A172 (cell line): ENCODE data around the gene C10orf71. TPM values are rescaled to one million over a fixed set of nuclear protein-coding genes. Genes with fewer than 3 reads are reported as not detected.

ENCODE experiments used
- DNase-seq: peaks from one replicate; pipeline ENCODE4 v3.0.0-alpha.2; 2015; ENCODE audit warnings: low spot score
- total RNA-seq: library from RNA; depleted of rRNA; stranded (reverse); fragments of >200 nt; shearing (Covaris generic); gene quantifications from 2 replicates; pipeline ENCODE4 v1.2.3, GENCODE V29; 2014; rRNA removed

C10orf71 gene
- total RNA-seq: not detected in 2 replicates

GRCh38 chr10:49298983-49299815 is at the start of gene C10orf71:
Gene C10orf71, plus strand, starts transcription at chr10:49299170. Its CDS starts 23,376 bp downstream, at chr10:49322546.
- DNase-seq: no peak

DNA sequence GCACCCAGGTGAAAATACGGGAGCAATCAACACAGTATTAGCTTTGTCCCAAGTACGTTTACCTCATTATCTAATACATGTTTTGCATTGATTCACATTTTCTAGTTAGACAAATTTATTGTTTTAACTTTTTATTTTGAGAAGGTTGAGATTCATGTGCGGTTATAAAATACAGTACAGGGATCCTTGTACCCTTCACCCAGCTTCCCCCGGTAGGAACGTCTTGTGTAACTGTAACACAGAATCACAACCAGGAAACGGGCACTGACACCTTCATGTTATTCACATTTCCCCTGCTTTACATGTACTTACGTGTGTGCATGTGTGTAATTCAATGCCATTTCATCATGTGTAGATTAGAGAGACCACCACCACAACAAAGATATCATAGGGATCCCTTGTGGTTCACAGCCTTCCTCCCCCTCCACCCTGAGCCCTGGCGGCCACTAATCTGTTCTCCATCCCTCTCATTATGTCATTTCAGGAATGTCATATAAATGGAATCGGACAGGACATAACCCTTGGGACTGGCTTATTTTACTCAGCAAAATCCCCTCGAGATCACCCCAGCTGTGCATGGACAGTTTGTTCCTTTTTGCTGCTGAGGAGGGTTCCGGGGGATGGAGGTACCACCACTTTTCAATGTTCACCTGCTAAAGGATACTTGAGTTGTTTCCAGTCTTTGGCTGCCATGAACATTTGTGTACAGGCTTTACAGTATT is 46.5 kb upstream of the C10orf71 start:
- no peak for DNase-seq

DNA sequence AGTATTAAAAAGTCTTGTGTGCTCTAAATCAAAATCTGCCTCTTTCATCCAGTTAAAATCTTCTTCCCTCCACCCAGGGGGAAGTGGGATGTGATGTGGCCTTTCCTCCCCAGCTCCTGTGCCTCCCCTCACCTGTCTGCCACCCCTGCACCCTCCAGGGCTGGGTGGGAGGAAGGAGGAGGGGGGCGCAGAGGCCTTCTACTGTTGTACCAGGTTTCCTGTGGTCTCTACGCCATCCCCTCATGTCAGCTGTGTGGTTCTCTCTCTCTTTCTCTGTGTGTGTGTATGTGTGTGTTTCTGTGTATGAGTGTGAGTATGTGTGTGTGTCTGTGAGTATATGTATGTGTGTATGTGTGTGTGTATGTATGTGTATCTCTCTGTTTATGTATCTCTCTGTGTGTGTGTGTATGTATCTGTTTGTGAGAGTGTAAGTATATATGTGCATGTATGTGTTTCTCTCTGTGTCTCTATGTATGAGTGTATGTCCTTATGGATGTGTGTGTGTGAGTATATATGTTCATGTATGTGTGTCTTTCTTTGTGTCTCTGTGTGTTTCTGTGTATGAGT is 45.5 kb upstream of the C10orf71 start:
- no peak for DNase-seq

DNA sequence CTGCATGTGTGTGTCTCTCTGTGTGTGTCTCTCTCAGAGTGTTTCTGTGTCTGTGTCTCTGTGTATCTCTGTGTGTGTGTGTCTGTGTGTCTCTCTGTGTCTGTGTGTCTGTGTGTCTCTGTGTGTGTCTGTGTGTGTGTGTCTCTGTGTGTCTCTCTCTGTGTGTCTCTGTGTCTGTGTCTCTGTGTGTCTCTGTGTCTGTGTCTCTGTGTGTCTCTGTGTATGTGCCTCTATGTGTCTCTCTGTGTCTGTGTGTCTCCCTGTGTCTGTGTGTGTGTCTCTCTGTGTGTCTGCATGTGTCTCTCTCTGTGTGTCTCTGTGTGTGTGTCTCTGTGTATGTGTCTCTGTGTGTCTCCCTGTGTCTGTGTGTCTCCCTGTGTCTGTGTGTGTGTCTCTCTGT is 44.8 kb upstream of the C10orf71 start:
- DNase-seq: no peak

- DNase-seq: no peak
Measured at GRCh38 chr10:49254556-49255318, 44.2 kb upstream of the C10orf71 start.

DNA sequence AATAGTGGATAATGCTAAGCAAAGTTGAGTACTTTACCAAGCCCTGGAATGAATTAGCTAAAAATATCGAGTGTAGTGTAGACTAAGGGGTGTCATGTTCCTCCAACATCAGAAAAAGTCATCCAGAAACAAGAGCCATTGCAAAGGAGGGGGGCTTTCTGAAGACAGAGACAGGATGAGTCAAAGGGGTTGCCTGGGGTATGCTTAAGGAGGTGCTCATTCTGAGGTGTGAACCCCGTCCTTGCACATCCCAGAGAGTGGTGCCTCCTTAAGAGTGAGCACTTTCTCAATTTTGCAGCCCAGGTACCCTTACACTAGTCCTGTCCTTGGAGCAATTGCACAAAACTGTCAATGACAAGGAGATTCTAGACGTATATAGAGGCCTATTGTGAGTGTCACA is 43.1 kb upstream of the C10orf71 start:
- DNase-seq: no peak

GRCh38 chr10:49257154-49257553 is 41.8 kb upstream of the C10orf71 start:
- no peak for DNase-seq

DNA sequence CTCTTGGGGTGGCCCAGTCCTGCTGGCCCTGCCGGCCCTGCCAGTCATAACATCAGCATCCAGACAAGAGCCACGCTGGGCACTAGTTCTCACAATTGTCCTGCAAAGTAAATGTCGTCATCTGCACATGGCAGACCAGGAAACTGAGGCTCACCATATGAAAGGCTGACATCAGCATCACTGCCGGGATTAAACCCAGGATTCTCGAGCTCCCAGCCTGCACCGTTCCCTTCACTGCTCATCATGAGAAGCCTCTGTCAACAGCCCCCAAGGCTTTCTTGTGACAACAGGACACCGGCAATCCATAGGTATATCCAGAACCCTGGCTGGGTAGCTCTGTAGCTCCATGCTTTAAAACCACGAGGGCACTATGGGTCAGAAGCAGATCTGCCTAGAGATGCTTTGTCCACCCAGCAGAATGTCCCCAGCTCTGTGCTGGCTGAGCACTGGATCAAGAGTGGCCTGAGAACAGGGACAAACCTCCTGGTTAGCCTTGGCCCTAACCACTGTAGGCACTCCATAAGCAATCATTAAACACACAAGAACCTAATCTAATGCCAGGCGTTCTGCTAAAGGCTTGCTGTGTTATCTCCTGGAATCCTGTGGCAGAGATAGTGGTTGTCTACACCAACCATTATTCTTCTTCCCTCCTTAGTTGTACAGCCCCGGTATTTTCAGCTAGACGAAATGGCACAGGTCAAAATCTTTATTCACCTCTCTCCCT is 41.2 kb upstream of the C10orf71 start:
- DNase-seq: no peak

GRCh38 chr10:49258350-49258683 is 40.7 kb upstream of the C10orf71 start:
- no peak for DNase-seq

DNA sequence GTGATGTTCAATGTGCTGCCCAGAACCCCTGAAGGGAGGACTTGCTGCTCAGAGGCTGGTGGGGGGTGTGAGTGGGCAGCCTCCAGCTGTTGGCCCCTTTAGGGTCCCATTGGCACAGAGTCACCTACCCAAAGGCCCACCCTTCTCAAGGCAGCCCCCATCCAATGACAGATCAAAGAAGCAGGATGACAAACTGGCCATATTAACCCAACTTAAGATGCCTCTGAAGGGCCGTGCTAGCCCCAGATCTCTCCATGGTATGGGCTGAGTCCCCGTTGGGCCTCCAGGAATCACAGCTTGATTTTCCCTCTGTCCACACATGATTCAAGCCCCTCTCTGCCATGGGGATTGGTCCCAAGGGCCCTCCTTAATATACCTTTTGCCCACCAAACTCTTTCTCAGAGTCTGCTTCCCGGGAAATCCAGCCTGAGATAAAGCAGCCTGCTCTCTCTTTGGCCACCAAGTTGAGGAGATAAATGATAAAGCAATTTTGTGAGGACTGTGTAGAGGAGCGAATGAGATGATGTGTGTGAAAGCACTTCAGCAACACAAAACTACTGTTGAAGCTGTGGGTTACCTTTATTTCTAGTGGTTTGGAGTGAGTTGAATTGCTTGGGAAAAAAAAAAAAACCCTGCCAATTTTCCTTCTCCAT is 38.2 kb upstream of the C10orf71 start:
- DNase-seq: no peak

GRCh38 chr10:49263591-49263990 is 35.4 kb upstream of the C10orf71 start:
- no peak for DNase-seq

DNA sequence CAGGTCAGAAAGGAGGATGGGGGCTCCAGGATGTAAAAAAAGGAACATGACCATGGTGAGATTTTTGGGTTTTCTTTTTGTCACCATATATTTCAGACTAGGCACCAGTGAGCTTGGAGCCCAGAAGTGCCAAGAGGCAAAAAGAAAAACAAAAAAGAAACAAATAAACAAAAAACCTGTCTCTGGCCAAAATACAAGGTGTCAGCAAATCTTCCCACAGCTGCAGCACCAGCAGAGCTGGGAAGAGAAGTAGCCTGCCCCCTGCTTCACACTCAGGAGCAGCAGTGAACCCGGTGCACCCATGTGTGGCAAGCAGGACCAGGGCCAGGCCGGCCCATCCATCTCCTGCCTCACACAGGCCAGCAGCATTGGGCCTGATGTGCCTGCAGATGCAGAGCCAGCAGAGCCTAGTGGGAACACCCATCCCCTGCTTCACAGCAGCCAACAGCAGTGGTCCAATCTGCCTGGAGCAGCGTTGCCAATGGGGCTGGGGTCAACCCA is 34.7 kb upstream of the C10orf71 start:
- no peak for DNase-seq

- DNase-seq: no peak
Measured at GRCh38 chr10:49265885-49266284, 33.1 kb upstream of the C10orf71 start.

- DNase-seq: no peak
Measured at GRCh38 chr10:49268185-49268584, 30.8 kb upstream of the C10orf71 start.

DNA sequence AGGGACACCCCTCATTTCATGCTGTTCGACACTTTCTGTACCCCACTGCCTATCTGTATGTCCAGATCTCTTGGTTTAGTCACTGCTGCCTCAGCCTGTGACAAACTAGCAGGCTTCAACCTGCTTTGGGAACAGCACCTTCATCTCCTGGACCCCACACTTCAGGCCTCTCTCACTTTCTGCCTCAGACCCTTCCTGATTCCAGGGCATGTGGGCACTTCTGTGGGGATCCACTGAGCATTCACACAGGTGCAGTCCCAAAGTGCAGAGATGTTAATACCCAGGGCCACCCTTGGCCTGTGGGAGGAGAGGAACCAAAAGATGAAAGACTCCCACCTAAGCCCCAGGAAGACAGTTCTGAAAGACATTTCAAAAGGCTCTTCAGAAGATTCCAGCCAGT is 29.4 kb upstream of the C10orf71 start:
- DNase-seq: no peak

- DNase-seq: no peak
Measured at GRCh38 chr10:49270565-49270964, 28.4 kb upstream of the C10orf71 start.

- DNase-seq: no peak
Measured at GRCh38 chr10:49271346-49271745, 27.6 kb upstream of the C10orf71 start.

DNA sequence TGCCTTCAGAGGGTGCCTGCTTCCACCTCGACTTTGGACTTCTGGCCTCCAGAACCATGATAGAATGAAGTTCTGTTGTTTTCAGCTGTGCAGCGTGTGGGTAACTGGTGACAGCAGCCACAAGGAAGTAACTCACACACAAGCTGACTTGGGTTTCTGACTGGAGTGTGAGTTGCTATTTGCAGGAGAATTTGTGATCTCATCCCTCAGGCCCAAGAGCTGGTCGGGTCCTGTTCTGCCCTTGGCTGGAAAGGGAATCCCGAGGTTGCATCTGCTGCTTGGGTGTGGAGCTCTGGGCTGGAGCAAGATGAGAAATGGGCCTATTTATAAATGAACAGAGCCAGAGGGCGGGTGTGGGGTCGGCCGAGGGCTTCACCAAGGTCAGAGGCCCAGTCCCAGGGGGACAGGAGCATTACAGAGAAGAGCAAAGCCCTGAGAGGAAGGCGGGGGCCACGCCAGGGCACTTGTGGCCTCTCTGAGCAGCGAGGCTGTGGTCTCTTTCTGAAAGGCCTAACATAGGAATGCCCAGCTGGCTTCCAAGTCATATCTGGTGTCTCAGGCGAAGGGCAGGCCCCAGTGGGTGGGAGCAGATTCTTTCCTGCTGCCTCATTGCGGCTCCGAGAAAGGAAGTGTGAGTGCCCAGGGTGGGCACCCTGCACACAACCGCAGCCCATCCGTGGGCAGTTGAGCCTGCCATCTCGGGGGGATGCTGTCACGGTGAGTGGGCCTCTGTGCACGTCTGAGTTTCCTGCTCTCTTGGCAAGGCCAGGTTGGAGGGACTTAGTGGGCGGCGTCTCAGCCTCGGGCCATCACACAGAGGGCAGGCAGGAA is 26.5 kb upstream of the C10orf71 start:
- DNase-seq: no peak

DNA sequence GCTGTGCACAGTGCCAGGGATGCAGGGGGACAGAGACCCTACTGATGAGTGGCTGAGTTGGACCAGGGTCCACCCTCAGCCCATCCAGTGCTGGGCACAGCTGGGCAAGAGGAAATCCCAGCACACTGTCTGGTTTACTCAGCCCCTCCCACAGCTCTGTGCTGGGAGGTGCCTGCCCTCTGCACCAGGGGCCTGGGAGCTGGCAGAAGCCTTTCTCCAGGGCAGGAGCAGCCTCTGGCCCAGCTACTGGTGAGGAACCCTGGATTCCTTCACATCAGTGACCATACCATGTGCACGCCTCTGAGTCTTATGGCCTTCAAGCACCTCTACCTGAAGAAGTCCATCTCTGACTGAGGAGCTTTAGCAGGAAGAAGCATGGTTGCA is 25.9 kb upstream of the C10orf71 start:
- DNase-seq: no peak

DNA sequence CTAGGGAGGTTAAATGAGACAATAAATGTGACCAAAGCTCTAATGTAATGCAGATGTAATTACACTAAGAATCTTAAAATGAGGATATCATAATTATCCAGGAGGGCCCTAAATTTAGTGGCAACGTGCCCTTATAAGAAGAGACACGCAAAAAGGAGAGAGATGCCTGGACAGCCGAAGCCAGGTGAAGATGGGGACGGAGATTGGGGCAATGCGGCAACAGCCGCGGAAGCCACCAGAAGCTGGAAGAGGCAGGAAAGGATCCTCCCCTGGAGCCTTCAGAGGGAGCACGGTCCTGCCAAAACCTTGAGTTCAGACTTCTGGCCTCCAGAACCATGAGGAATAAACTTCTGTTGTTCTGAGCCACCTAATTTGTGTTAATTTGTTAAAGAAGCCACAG is 25.3 kb upstream of the C10orf71 start:
- no peak for DNase-seq
